ENCODE measurements around the gene DTD1.

Gene DTD1

GRCh38 chr20:18802012-18802634 is 214.3 kb downstream of the DTD1 start:
- H3K4me3 ChIP-seq (ENCODE audit: low read depth, low read length), result no peak overlapping the region
- no peak for TF ChIP-seq MYC (IDR thresholded peaks at IDR 0.05; ENCODE audit: low read depth, low read length)
- TF ChIP-seq, protein P1, sequence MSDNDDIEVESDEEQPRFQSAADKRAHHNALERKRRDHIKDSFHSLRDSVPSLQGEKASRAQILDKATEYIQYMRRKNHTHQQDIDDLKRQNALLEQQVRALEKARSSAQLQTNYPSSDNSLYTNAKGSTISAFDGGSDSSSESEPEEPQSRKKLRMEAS (IDR thresholded peaks at IDR 0.05; ENCODE audit: low read depth, low read length), result no peak
- DNase-seq (ENCODE audit: low read depth), result no peak

DNA sequence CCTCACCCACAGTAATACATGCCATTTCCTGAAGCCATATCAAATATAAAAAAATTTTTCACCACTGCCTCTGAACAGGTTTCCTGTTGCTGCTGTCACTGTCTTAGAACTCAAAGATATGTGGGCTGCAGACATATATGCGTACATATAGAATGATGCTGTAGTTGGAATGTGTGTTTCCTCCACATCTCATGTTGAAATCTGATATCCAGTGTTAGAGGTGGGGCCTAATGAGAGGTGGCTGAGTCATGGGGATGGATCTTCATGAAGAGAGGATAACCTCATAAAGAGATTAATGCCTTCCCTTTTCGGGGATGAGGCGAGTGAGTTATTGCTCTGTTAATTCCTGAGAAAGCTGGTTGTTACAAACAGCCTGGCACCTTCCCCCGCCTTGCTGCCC is 218.0 kb downstream of the DTD1 start:
- TF ChIP-seq, protein P1 (IDR thresholded peaks at IDR 0.05; ENCODE audit: low read depth, low read length), result no peak
- TF ChIP-seq CTCF (IDR thresholded peaks at IDR 0.05; ENCODE audit: low read depth, low read length), result no peak

GRCh38 chr20:18808712-18809111 is 220.9 kb downstream of the DTD1 start:
- TF ChIP-seq, protein P1 (IDR thresholded peaks at IDR 0.05; ENCODE audit: low read depth, low read length), result no peak
- TF ChIP-seq CTCF (IDR thresholded peaks at IDR 0.05; ENCODE audit: low read depth, low read length), result no peak
- no peak for TF ChIP-seq POLR2A (IDR thresholded peaks at IDR 0.05; ENCODE audit: extremely low read depth, insufficient read length)
- no peak for TF ChIP-seq MYC (IDR thresholded peaks at IDR 0.05; ENCODE audit: low read depth, low read length)
- DNase-seq (ENCODE audit: low read depth), result no peak
- H3K4me3 ChIP-seq (ENCODE audit: low read depth, low read length), result no peak overlapping the region

More for the DNA sequence above, 218.0 kb downstream of the DTD1 start:
- H3K4me3 ChIP-seq (ENCODE audit: low read depth, low read length), result no peak overlapping the region
- no peak for DNase-seq (ENCODE audit: low read depth)

DNA sequence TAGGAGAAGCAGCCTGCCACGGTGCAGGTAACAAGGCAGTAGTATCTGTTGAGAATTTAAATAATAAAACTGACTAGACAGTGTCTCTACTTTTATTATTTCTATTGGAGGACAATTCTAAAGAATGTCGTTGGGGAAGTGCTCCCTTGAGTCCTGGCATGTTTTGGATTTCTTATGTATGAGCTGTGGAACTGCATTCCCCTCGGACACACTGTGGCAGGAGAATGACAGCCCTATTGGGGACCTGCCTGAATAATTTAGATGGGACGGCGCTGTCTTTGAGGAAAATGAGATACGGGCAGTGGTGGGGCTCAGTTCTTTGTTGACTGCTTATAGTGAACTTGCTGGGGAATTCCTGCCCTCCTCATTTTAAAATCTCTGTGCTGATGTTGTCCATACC is 223.3 kb downstream of the DTD1 start:
- TF ChIP-seq MYC (IDR thresholded peaks at IDR 0.05; ENCODE audit: low read depth, low read length), result no peak
- TF ChIP-seq, protein P1 (IDR thresholded peaks at IDR 0.05; ENCODE audit: low read depth, low read length), result no peak
- TF ChIP-seq CTCF (IDR thresholded peaks at IDR 0.05; ENCODE audit: low read depth, low read length), result no peak
- TF ChIP-seq POLR2A (IDR thresholded peaks at IDR 0.05; ENCODE audit: extremely low read depth, insufficient read length), result no peak
- H3K4me3 ChIP-seq (ENCODE audit: low read depth, low read length), result no peak overlapping the region
- DNase-seq (ENCODE audit: low read depth), result no peak

DNA sequence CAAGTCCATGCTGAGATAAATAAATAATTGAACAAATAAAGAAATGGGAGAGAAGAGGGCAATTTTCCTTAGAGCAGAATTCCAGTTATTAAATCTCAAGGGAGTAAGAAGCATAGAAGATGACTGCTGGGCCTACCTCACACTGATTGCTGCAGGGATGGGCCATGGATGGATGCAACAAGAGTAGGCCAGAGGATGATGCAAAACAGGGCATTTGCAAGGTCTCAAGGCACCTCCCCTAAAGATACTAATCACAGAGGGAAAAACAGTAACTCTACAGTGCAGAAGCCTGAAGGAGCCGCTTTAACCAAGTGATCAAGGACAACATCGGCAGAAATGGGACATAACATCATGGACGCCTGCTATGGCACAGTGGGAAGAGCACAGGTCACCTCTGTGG is 224.1 kb downstream of the DTD1 start:
- no peak for DNase-seq (ENCODE audit: low read depth)
- no peak for TF ChIP-seq CTCF (IDR thresholded peaks at IDR 0.05; ENCODE audit: low read depth, low read length)
- TF ChIP-seq, protein P1 (IDR thresholded peaks at IDR 0.05; ENCODE audit: low read depth, low read length), result no peak
- no peak for TF ChIP-seq POLR2A (IDR thresholded peaks at IDR 0.05; ENCODE audit: extremely low read depth, insufficient read length)
- H3K4me3 ChIP-seq (ENCODE audit: low read depth, low read length), result no peak overlapping the region

DNA sequence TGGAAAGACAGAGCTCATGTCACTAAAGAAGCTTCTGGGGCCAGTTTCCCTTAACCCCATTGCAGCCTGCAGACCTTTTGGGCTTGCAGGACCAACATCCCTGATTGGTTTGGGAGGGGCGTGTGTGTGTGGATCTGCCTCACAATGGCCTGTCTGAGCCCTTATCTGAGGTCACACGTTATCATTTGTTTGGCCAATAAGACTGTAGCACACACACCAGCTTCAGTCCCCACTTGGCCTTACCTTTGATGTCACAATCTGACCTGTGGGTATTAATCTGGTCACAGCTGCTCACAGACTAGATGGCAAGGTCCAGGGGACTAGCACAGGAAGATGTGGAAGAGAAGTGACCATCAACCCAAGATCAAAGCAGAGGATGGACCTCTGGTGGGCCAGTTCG is 225.6 kb downstream of the DTD1 start, which contains the start of gene SCP2D1:
Gene SCP2D1, plus strand, starts transcription at position 301 of the 400 bp plus-strand sequence. Its CDS starts 33 bp downstream, at position 334.
- DNase-seq (ENCODE audit: low read depth), result no peak
- no peak for TF ChIP-seq CTCF (IDR thresholded peaks at IDR 0.05; ENCODE audit: low read depth, low read length)
- no peak for TF ChIP-seq POLR2A (IDR thresholded peaks at IDR 0.05; ENCODE audit: extremely low read depth, insufficient read length)
- TF ChIP-seq, protein P1 (IDR thresholded peaks at IDR 0.05; ENCODE audit: low read depth, low read length), result no peak
- TF ChIP-seq MYC (IDR thresholded peaks at IDR 0.05; ENCODE audit: low read depth, low read length), result no peak
- no peak within 1 kb of the TSS for H3K4me3 ChIP-seq (ENCODE audit: low read depth, low read length)
